SK-N-MC (cell line): ENCODE measurements around the gene P3H3.

ENCODE experiments used
- EZH2 ChIP-seq: fragments of 200-600 bp; sonication (generic); IDR thresholded peaks from one replicate; pipeline ENCODE4 v1.6.1; 2017; ENCODE audit warnings: antibody characterized with exemption
- FOXP2 ChIP-seq: optimal IDR thresholded peaks from 2 replicates; pipeline ENCODE3; 2011; ENCODE audit warnings: mild to moderate bottlenecking, moderate library complexity; ENCODE audit not compliant: insufficient read depth; ENCODE audit errors: extremely low read length, control extremely low read depth
- POLR2AphosphoS5 ChIP-seq: IDR thresholded peaks from 2 replicates; pipeline ENCODE4 v1.6.1; 2012; ENCODE audit warnings: mild to moderate bottlenecking, low read depth, low read length, borderline replicate concordance

DNA sequence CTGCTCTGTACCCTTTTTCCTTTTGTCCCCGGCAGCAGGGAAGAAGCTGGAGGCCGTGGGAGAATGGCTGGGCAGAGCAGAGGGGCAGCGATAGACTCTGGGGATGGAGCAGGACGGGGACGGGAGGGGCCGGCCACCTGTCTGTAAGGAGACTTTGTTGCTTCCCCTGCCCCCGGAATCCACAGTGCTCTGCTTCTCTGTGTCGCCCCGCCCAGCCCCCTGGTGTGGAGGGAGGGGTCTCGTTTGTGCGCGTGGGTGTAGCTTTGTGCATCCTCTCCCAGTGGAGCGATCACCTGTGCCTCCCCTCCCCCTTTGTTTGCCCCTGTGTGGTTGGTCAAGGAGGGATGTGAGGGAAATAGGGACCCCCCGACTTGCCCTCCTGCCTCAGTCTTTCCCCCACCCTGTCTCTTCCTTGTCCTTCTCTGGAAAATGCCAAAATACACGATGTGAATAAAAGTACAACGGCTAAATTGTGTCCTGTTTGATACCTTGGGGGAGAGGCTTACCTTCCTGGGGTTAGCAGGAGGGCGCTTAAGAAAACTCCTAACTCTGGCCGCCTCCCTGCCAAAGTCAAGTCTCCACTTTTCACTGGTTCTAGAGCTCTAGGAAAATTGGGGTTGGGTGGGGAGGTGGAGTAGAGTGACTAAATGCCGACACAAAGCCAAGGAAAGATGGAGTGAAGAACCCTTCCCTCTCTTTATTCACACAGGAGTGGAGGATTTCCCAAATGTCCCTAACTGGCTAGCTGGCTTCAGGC is 38.1 kb downstream of the P3H3 start:
- TF ChIP-seq EZH2 (no peak), POLR2AphosphoS5 (no peak), FOXP2 (no peak)
